ENCODE data around the gene MCFD2.
A peak's percentile ranks its signal among the peaks of the same experiment; 100 is the strongest.
"Not testable (repeated sequence)": the region's sequence is repeated elsewhere in the genome, so short reads cannot be mapped to it uniquely, and the experiment has no call there.

The MCFD2 gene

DNA sequence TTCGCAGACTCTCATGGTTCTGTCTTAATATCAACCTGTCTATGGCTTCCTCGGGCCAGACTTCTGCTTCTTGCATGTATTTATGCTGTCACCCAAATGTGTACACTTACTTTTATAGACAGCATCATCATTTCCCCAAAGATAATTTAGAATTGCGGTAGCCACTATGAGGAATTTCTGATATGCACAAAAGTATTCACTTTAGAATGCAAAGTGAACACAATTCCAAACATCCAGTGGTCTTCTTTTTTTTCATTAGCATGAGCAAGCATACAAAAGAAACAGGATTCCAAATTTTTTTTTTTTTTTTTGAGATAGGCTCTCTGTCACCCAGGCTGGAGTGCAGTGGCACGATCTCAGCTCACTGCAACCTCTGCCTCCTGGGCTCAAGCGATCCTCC is 21.0 kb upstream of the MCFD2 start:
- no peak for DNase-seq

DNA sequence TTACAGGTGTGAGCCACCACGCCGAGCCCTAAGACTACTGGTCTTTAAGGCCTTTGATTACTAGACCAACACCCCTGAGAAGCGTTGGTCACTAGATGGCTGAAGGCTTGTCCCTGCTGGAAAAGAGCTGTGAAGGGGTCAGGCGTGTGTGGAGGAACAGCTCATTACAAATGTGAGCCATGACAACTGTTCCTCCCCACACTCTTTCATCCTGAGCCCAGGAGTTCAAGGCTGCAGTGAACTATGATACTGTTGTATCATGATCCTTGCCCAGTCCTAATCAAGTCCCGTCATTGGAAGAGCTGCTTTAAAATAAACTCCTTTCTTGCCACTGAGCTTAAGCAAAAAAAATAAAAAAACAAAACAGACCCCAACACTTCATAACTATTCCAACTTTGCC is 19.5 kb upstream of the MCFD2 start:
- DNase-seq, result no peak

- no peak for DNase-seq
Measured at GRCh38 chr2:46929612-46930011, 14.0 kb upstream of the MCFD2 start.

- no peak for DNase-seq
Measured at GRCh38 chr2:46926863-46927262, 11.3 kb upstream of the MCFD2 start.

DNA sequence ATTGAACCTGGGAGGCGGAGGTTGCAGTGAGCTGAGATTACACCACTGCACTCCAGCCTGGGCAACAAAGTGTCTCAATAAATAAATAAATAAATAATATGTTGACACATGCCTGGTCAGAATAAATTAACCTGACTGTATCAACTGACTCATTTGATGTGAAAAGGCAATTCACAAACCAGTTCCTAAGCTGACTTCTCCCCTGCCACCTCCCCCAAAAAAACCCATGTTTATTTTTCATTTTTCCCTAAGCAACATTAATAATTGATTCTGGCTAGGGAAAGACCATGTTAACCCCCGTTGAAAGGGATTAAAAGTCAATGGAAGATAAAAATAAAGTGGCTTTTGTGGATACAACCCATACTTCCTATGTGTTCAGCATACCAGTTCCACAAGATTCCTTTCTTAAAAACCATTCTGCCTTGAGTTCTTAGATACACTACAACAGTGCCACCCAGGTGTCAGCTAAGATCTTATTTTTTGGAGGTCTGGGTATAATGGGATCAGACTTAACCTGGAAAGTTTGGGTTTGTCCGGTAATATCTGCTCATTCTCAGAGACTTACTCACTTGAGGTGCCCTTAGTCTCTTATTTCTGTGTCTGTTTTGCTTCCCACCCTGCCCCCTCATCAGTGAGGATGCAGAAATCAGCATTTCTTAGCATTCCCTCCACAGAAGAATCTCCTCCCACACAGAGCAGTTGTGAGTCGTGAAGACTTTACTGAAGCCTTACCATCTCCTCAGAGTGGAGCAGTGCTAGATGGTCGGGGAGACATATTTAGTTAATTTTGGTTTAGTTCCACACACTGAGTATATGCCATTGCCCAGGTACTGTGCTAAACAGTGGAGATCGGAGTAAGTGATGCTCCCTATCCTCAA is 10.1 kb upstream of the MCFD2 start:
- DNase-seq, result no peak

- DNase-seq, result no peak
Measured at GRCh38 chr2:46924608-46925007, 9.0 kb upstream of the MCFD2 start.

GRCh38 chr2:46924038-46924437 is 8.4 kb upstream of the MCFD2 start:
- no peak for DNase-seq

GRCh38 chr2:46923041-46923528 is 7.5 kb upstream of the MCFD2 start:
- DNase-seq, result no peak

DNA sequence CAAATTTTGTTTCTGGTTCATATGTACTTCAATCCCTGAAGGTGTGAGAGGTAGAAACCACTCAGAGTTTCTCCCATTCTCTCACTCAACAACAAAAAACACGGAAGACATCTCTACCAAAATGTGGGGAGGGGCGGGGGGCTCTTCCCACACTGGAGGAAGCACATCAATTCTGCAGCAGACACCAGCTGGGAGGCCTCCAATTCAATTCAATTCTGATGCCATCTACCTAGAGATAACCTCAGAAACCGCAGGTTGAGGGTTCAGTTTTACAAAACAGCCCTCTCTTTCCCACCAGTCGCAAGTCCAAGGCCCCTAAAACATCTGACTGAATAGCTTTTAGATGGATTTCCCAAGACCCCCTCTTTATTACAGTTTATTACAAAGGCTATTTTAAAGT is 7.0 kb upstream of the MCFD2 start:
- DNase-seq, result no peak

DNA sequence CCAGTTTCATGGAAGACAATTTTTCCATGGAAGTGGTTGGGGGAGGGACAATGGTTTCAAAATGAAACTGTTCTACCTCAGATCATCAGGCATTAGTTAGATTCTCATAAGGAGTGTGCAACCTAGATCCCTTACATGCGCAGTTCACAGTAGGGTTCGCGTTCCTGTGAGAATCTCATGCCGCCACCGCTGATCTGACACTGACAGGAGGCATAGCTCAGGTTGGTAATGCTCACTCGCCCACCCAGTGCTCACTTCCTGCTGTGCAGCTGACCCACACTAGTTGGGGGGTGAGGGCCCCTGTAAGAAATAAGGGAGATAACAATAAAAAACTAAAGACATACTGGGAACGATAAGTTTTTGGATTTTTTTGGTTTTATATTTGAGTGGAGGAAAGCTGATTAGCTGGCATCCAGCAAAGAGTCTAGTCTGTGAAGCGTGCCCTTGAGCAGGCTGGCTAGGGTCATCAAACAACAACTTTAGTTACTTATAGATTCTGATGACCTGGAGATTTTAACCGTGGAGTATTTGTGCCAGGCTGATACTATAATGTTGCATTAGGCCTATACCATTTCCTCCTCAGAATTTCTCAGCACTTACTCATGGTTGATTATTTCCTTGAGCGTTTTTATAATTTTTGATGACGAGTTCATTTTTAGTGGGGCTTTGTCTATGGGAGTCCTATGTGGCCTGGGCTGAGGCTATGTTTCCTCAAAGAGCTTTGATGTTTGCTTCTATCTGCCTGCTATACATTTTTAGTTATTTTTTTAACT is 6.3 kb upstream of the MCFD2 start:
- DNase-seq, result no peak

GRCh38 chr2:46917628-46918027 is 2.0 kb upstream of the MCFD2 start:
- no peak for DNase-seq

- DNase-seq, result peak; percentile 50 to 77 (median 62)
Measured at GRCh38 chr2:46915811-46916630, 415 bp upstream of the MCFD2 start.

GRCh38 chr2:46914578-46915230 is 902 bp downstream of the MCFD2 start:
- DNase-seq, result no peak

GRCh38 chr2:46913471-46914381 is 1.9 kb downstream of the MCFD2 start:
- DNase-seq, result no peak

DNA sequence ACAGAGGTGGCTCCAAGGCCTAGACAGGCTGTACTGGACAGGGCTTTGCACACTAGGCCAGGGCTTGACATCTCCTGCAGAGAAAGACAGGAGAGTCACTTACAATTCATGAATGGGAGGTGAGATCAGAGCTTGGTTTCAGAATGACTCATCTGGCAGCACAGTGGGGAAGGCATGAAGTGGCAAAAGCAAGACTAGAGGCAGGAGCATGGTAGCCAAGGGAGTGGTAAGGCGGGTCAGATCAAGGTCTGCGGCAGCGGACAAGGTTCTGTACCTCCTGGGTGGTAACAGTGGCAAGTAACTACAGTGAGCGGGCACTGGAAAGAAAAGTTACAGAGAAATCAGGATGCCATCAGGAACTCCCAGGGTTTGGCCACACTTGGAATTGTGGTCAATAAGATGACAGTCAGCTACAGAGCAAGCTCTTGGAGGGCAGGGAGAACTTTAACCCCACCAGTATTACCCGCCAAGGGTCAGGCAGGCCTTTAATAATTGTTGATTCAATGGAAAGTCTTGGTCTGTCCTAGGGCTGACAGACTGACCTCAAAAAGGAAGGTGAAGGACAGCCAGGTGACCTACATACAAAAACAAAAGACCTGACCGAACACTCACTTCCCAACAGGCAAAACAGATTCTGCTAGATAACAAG is 5.7 kb downstream of the MCFD2 start:
- no peak for DNase-seq

DNA sequence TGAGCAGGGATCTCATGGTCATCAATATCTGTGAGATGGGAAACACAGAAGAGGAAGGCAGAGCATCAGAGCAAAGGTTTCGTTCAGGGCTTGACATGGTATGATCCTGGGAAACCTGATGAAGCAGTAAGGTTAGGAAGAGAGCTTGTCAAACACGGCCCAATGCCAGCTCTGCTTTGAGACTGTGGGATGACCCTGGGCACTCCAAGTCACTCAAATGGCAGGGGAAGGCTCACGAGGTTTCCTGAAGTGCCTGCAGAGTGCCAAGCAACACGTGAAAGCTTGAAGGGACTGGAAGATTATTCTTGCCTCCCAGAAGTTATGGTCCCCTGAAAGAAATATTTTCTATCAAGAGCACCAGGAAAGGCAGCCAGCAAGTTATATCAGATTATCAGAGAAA is 6.5 kb downstream of the MCFD2 start:
- no peak for DNase-seq

DNA sequence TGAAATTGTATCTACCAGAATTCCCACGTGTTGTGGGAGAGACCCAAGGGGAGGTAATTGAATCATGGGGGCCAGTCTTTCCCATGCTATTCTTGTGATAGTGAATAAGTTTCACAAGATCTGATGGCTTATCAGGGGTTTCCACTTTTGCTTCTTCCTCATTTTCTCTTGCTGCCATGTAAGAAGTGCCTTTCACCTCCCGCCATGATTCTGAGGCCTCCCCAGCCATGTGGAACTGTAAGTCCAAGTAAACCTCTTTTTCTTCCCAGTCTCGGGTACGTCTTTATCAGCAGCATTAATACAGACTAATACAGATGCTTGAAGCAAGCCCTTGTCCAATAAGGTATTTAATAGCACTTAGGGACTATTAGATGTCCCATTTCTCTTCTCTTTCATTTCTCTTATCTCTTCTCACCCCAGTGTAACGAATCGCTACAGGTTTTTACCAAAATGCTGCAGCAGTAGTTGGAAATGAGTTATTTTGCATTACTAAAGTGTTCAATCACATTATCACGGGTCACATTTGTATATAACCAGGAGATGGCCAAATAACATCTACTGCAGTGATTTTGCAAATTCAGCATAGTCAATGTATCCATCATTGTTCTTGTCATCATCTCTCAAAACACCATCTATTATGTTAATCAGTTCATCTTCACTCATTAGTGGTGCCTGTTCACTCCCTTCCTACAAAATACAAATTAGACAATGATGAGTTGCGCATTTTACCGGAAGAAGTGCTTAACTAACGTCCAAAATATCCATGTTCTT is 10.5 kb downstream of the MCFD2 start:
- not testable (repeated sequence) for DNase-seq

DNA sequence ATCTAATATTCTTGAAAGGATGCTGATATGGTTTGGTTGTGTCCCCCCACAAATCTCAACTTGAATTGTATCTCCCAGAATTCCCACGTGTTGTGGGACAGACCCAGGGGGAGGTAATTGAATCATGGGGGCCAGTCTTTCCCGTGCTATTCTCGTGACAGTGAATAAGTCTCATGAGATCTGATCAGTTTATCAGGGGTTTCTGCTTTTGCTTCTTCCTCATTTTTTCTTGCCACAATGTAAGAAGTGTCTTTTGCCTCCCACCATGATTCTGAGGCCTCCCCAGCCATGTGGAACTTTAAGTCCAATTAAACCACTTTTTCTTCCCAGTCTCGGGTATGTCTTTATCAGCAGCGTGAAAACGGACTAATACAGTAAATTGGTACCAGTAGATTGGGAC is 12.6 kb downstream of the MCFD2 start:
- DNase-seq, result not testable (repeated sequence)

DNA sequence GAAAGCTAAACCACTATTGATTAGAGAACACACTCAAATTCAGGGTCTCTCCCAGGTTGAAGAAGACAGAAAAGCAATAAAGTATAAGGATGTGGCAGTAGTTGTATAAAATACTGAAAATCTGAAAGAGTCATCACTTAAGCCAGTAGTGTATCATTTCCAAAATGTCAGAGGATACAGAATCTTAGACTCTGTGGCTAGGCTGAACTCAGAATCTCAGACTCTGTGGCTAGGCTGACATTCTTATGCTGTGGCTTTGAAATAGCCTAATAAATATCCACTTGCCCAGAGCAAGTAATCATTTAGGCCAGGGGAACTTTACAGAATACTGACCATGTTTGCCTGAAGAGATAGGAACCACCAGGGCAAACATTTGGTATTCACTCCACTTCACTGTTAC is 13.1 kb downstream of the MCFD2 start:
- DNase-seq, result no peak

- no peak for DNase-seq
Measured at GRCh38 chr2:46901611-46902010, 14.0 kb downstream of the MCFD2 start.

All from activated naive CD4-positive, alpha-beta T cell (primary cell).